HG02571 (cell line): Measurements from ENCODE around the gene HMG20A.

Experiments
- ATAC-seq: cut with Tn5 transposase; IDR thresholded peaks from one replicate; pipeline ENCODE4 v1.9.1; 2021; ENCODE audit warnings: mild to moderate bottlenecking, moderate library complexity; ENCODE audit not compliant: unreplicated experiment

The HMG20A gene

GRCh38 chr15:77515613-77516012 lies 94.9 kb downstream of the HMG20A start:
- no peak for ATAC-seq

GRCh38 chr15:77516076-77516475 lies 95.4 kb downstream of the HMG20A start:
- no peak for ATAC-seq

GRCh38 chr15:77516786-77517185 lies 96.1 kb downstream of the HMG20A start:
- ATAC-seq: no peak

- no peak for ATAC-seq
Observed at GRCh38 chr15:77517579-77517978, 96.9 kb downstream of the HMG20A start.

- no peak for ATAC-seq
Observed at GRCh38 chr15:77518458-77518857, 97.8 kb downstream of the HMG20A start.

GRCh38 chr15:77519540-77519939 lies 98.9 kb downstream of the HMG20A start:
- no peak for ATAC-seq

GRCh38 chr15:77521206-77521605 lies 100.5 kb downstream of the HMG20A start:
- no peak for ATAC-seq

- no peak for ATAC-seq
Observed at GRCh38 chr15:77525400-77525811, 104.7 kb downstream of the HMG20A start.

GRCh38 chr15:77525907-77526594 lies 105.4 kb downstream of the HMG20A start:
- no peak for ATAC-seq

- no peak for ATAC-seq
Observed at GRCh38 chr15:77526595-77527163, 106.0 kb downstream of the HMG20A start.

GRCh38 chr15:77527164-77527778 lies 106.6 kb downstream of the HMG20A start:
- no peak for ATAC-seq

GRCh38 chr15:77527831-77528231 lies 107.1 kb downstream of the HMG20A start:
- ATAC-seq: no peak

- no peak for ATAC-seq
Observed at GRCh38 chr15:77528290-77528967, 107.7 kb downstream of the HMG20A start.

GRCh38 chr15:77528968-77529319 lies 108.3 kb downstream of the HMG20A start:
- ATAC-seq: no peak

- no peak for ATAC-seq
Observed at GRCh38 chr15:77529394-77530159, 108.9 kb downstream of the HMG20A start.

- ATAC-seq: no peak
Observed at GRCh38 chr15:77530576-77530975, 109.9 kb downstream of the HMG20A start.

GRCh38 chr15:77531191-77532000 lies 110.7 kb downstream of the HMG20A start:
- ATAC-seq: no peak

- no peak for ATAC-seq
Observed at GRCh38 chr15:77532067-77532710, 111.5 kb downstream of the HMG20A start.

GRCh38 chr15:77532846-77533245 lies 112.2 kb downstream of the HMG20A start:
- ATAC-seq: no peak
